ENCODE data around the gene CELA3B. TPM values are rescaled to one million over a fixed set of nuclear protein-coding genes. Genes with fewer than 3 reads are reported as not detected.
"Not testable (repeated sequence)": the region's sequence is repeated elsewhere in the genome, so short reads cannot be mapped to it uniquely, and the experiment has no call there.

CELA3B gene
- total RNA-seq, 2 donors from 2014 or later, result 2.5 TPM; not detected in 1

- DNase-seq (ENCODE audit: low spot score); intact Hi-C loops (cut with DNase I): not testable (repeated sequence)
Measured at GRCh38 chr1:21969066-21969465, 7.8 kb upstream of the CELA3B start.

- intact Hi-C loops (cut with DNase I), result not testable (repeated sequence)
Measured at GRCh38 chr1:21970523-21970922, 6.3 kb upstream of the CELA3B start.

GRCh38 chr1:21972973-21973441, 3.8 kb upstream of the CELA3B start:
- intact Hi-C loops (cut with DNase I); DNase-seq (ENCODE audit: low spot score): not testable (repeated sequence)

More at GRCh38 chr1:21970523-21970922, 6.3 kb upstream of the CELA3B start:
- DNase-seq (ENCODE audit: low spot score), result not testable (repeated sequence)

- DNase-seq (ENCODE audit: low spot score); intact Hi-C loops (cut with DNase I): not testable (repeated sequence)
Measured at GRCh38 chr1:21973948-21974347, 2.9 kb upstream of the CELA3B start.

- intact Hi-C loops (cut with DNase I); DNase-seq (ENCODE audit: low spot score): not testable (repeated sequence)
Measured at GRCh38 chr1:21974699-21975098, 2.1 kb upstream of the CELA3B start.

GRCh38 chr1:21975296-21975695, 1.5 kb upstream of the CELA3B start:
- intact Hi-C loops (cut with DNase I); DNase-seq (ENCODE audit: low spot score): not testable (repeated sequence)

- DNase-seq (ENCODE audit: low spot score); intact Hi-C loops (cut with DNase I): not testable (repeated sequence)
Measured at GRCh38 chr1:21978209-21978608, 1.4 kb downstream of the CELA3B start.

- intact Hi-C loops (cut with DNase I); DNase-seq (ENCODE audit: low spot score): not testable (repeated sequence)
Measured at GRCh38 chr1:21980515-21981220, 3.8 kb downstream of the CELA3B start.

GRCh38 chr1:21981253-21981652, 4.4 kb downstream of the CELA3B start:
- DNase-seq (ENCODE audit: low spot score); intact Hi-C loops (cut with DNase I): not testable (repeated sequence)

- intact Hi-C loops (cut with DNase I); DNase-seq (ENCODE audit: low spot score): not testable (repeated sequence)
Measured at GRCh38 chr1:21982122-21982521, 5.3 kb downstream of the CELA3B start.

- DNase-seq (ENCODE audit: low spot score); intact Hi-C loops (cut with DNase I): not testable (repeated sequence)
Measured at GRCh38 chr1:21983539-21983938, 6.7 kb downstream of the CELA3B start.

GRCh38 chr1:21985893-21986292, 9.1 kb downstream of the CELA3B start:
- DNase-seq (ENCODE audit: low spot score); intact Hi-C loops (cut with DNase I): not testable (repeated sequence)

GRCh38 chr1:21986386-21986785, 9.6 kb downstream of the CELA3B start:
- DNase-seq (ENCODE audit: low spot score); intact Hi-C loops (cut with DNase I): not testable (repeated sequence)

- DNase-seq (ENCODE audit: low spot score); intact Hi-C loops (cut with DNase I): not testable (repeated sequence)
Measured at GRCh38 chr1:21989672-21990393, 13.0 kb downstream of the CELA3B start.

GRCh38 chr1:21992186-21992585, 15.4 kb downstream of the CELA3B start:
- intact Hi-C loops (cut with DNase I); DNase-seq (ENCODE audit: low spot score): not testable (repeated sequence)

- intact Hi-C loops (cut with DNase I); DNase-seq (ENCODE audit: low spot score): not testable (repeated sequence)
Measured at GRCh38 chr1:21994716-21995115, 17.9 kb downstream of the CELA3B start.

GRCh38 chr1:21996663-21996970, 19.8 kb downstream of the CELA3B start:
- DNase-seq (ENCODE audit: low spot score); intact Hi-C loops (cut with DNase I): not testable (repeated sequence)

- intact Hi-C loops (cut with DNase I); DNase-seq (ENCODE audit: low spot score): not testable (repeated sequence)
Measured at GRCh38 chr1:21997891-21998623, 21.2 kb downstream of the CELA3B start.

- DNase-seq (ENCODE audit: low spot score); intact Hi-C loops (cut with DNase I): not testable (repeated sequence)
Measured at GRCh38 chr1:21998624-21999294, 21.9 kb downstream of the CELA3B start.
